Stimulated activated CD4-positive, alpha-beta T cell treated with anti-CD3 and anti-CD28 coated beads, Interleukin-2, amount 100 ng/mL, for 24 hours (primary cell): ENCODE measurements around the gene PTPA.
"Not testable (repeated sequence)": the region's sequence is repeated elsewhere in the genome, so short reads cannot be mapped to it uniquely, and the experiment has no call there.

Experiments
- DNase-seq, 2 donors: peaks; one replicate each; pipeline ENCODE4 v3.0.0-alpha.2; 2020

Gene PTPA

DNA sequence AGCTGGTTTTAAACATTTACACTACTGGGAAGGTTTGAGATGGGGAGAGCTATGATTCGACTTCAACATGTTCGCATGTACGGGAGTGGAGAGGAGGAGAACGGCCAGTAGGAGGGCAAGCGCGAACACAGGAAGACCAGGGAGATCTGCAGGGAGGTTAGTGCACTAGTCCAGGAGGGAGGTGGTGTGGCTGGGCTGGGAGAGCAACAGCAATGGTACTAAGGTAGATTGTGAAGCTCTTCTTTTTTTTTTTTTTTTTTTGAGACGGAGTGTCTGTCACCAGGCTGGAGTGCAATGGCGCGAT, 50.3 kb downstream of the PTPA start:
- no peak for DNase-seq

DNA sequence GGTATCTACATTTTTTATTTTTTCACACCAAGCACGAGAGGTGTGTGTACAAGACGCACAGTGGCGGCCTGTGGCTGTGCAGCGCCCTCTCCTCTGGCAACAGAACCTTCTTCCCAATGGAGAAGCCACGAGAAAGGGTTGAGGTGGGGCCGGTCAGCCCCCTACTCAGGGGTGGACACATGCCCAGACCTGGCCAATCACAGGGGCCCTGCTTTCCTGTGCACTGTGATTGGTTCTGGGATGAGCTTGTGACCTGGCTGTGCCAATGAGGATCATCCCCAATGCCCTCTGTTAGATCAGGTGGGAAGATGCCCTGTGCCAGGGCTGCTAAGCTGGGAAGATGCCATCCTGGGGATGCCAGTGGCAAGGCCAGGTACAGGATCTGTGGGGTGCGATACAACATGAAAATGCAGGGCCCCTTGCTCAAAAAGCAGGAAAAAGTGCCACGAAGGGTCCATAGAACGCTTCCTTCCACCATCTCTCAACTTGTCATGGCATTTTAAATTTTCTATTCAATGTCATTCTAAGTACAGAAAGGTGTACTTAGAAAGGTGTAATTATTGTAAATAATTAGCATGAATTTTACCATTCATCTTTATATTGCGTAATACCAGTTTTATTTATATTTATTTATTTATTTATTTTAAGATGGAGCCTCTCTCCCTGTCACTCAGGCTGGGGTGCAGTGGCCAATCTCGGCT, 51.4 kb downstream of the PTPA start:
- DNase-seq = no peak

DNA sequence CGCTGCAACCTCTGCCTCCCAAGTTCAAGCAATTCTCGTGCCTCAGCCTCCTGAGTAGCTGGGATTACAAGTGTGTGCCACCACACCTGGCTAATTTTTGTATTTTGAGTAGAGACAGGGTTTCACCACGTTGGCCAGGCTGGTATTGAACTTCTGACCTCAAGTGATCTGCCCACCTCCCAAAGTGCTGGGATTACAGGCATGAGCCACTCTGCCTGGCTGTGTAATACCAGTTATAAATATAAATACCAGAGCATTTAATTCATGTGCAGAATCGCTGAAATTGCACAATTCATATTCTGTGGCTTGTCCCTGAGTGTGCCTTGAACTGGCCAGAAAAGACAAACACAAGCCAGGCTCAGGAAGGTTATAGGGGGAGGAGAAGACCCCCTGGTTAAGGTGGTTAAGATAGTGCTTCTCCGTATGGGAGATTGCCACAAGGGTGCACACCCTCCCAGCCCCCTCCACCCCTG, 52.0 kb downstream of the PTPA start:
- not testable (repeated sequence) for DNase-seq

DNA sequence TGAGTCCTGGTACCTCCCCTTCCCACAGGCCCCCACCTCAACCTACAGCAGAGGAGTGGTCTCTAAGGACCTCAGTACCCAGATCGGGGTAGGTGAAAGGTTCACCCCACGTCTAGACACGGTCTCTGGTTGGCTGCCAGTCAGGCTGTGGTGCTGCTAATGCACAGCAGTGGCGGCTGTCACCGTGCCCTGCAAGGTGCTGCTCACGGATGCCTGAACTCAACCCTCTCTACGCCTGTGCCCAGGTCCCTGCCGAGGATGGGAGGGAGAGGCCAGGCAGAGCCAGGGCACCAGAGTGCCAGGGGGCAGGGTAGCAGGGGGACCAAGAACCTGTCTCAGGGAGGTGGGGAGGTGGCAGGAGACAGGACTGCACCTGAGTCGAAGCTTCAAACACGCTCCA, 52.5 kb downstream of the PTPA start:
- no peak for DNase-seq

DNA sequence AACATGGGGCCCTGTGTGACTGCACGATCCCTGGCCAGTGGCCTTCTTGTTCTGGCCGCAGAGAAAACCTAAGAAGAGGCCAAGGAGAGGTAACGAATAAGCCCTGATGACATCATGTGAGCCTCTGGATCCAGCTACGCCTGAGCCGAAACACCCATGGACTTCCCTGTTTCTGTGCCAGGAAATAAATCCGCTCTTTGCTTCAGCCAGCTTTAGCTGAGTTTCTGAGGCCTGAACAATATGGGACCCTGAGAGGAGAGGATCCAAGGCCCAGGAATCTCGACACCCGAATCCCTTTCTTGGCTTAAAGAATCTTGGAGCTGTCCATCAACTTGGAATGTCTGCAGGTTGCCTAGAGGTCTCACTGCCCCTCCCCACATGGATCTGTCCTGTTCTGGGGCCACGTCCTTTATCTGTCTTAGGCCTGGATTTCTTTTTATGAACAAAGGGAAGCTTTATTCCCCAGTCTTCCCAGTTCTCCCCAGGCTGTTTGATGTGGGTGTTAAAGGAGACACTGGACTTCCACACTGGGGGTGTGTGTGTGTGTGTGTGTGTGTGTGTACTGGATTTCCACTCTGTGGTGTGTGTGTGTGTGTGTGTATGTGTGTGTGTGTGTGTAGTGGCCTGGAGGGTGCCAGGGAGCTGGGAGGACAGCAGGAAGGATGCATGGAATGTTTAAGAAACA, 53.2 kb downstream of the PTPA start:
- no peak for DNase-seq

DNA sequence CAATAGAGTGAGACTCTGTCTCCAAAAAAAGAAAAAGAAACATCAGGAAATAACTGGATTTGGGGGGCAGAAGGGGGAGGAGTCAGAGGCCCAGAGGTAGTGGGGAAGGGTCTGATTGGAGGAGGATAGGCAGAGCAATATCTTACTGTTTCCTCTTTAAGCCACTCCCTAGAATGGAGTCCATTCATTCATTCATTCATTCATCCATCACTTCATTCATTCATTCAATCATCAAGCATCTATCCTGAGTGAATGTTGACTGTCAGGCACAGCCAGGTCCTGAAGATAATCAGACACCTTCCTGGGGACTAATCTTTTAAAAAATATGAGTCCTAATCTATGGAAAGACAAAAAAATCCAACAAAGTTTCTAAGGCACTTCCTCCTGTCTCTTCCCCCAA, 54.0 kb downstream of the PTPA start:
- no peak for DNase-seq

DNA sequence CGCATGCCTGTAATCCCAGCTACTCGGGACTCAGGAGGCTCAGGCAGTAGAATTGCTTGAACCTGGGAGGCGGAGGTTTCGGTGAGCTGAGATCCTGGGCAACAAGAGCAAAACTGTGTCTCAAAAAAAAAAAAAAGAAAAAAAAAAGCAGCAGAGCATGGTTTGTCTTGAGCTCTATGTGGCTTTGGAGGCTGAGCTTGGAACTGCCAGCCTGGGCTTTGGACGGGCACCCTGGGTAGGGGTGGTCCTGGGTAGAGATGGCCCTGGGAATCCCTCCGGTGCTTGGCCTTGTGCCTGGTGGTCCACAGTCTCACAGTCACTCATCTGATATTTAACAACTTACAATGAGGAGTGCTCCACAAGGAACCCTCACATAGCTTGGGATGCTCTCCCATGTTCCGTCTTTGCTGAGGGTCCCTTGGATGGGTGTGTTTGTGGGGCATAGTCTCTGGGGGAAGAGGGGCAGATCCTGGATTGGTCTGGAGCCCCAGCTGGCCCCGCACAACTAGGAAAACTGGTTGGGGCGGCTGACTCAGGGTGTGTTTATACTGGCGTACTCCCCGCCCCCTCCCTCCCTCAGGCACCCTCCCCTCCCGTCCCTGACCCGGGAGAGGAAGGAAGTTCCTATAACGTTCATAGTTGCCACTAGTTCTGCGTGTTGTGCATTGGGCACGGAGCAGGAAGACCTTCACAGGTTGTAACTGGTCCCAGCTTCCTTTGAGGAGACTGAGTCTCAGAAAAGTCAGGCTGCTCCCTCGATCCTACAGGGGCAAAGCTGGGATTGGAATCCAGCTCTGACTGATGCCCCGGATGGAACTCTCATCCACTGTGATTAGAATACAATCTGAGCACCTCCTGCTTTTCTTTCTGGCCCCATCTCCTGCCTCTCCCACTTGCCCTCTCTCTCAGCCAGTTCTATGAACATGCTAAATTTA, 55.7 kb downstream of the PTPA start:
- DNase-seq = peak in 1 of 2 donors; percentile 32

DNA sequence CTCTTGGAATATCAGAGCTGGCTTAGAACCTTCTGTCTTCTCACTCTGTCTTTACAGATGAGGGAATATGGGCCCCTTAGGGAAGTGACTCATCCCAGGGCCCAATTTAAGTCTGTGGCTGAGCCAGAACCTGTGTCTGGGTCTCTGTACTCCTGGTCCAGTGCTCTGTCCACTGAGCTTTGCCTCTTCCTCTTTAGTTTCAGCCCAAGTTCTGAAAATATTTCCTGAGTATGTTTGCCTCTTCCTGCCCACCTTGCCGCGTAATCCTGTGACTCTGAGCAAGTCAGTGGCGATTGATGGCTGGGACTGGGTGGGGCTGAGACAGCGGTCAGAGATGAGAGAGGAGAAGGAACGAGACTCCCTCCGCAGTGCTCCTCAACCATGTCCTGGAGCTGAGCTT, 59.0 kb downstream of the PTPA start:
- DNase-seq = no peak

DNA sequence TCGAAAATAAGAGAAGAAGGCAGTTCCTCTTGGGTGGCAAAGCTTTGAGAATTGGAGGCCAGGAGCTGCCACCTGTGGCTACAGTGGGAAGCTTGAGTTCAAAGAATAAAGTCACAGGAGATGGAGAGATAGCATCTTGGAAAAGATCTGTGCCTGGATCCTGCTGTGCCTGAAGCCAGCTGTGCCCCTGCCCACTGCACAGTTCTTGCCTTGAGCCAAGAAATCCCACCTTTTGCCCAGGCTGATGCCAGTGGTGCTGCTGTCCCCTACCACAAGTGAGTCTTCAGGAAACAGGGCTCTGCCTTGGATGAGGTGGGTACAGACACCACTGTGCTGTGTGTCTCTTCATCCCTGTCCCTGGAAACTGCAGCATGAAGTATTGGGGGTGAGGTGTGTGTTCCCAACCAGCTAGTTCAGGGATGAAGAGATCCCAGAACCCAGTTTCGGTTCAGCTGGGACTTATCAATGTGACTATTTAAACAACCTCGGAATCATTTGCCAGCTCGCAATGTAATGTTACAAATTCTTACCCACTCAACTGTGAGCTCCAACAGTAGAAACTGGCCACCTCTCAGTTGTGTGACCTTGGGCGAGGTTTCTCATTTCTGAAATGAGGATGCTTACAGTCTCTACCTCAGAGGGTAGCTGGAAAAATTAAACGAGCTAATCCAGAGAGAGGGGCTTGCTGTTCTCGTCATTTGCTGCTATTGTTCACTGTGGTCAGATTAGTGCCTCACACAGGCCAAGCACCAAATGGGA, 61.0 kb downstream of the PTPA start:
- DNase-seq = no peak

DNA sequence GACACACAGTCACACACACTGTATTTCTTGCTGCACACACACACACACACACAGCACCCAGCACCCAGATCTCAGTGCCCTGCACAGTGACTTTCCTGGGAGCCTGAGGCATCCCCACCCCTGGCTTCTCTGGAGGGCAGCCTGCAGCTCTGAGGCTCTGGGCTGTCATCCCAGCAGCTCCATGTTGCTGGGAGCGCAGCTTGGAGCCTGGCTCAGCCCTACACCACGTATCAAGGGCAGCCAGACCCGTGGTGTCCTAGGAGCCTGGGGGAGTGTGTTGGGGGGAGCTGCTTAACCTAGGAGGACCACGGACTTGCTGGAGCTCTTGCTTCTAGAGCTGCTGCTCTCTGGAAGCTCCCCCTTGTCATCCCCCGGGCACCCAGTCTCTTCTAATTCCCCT, 61.6 kb downstream of the PTPA start:
- no peak for DNase-seq

DNA sequence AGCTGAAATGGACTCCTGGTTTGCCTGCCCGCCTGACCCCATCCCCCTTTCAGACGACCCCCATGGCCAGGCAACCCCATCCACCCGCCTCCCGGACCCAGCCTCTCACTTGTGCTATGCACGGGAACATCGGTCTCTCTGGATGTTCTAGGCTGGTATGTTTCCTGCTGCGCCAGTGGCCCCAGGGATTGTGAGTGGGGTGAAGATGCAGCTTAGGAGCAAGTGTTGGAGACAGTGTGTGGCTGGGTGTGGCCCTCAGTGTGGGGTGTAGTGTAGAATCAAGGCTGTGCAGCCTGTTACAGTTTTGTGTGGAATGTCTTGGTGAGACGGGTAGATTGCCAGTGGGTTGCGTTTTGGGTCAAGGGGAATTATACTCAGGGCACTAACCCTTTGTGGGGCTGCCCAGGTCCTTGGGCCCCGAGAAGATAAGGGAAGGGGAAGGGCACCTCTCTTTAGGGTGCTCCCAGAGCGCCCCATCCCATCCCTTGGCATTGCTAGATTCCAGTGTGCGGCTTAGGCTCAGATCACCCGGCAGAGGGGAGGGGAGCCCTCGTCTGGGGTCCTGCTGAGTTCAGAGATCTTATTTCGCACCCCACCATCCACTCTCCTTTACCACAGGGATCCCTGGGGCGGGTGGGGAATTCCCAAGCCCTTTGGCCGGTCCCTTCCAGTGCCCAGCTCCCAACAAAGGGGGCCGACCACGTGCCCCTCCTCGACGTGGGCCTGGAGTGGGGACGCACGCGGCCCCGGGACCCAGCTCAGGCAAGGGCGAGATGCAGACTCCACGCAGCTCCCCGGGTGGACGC, 62.3 kb downstream of the PTPA start:
- no peak for DNase-seq

DNA sequence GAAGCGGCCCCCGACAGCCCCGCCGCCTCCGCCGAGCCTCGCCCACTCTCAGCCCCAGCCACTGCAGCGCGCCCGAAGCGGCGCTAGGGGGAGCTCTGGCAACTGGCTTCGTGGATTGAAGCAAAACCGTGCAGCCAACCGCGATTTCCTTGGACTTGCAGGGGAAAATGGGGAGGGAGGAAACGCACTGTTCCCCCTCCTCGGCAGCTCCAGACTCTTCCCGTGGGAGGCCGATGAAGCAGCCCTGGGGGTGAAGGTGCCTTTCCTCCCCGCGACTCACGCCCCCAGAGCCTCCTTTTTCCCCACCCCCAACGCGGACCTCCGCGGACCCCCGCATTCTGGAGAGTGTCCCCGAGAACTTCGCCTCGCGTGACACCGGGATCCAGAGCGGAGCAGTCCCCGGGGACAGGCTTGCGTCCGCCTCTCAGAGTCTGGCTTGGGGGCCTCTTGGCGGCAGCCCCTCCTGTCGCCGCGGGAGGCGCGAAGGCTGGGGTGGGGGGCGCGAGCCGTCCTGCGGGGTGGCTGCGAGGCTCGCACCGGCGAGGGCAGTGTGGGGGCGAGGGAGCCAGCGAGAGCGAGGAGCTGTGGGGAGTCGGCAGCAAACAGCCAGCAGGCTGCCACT, 63.0 kb downstream of the PTPA start:
- peak; percentile 85 to 89 for DNase-seq

DNA sequence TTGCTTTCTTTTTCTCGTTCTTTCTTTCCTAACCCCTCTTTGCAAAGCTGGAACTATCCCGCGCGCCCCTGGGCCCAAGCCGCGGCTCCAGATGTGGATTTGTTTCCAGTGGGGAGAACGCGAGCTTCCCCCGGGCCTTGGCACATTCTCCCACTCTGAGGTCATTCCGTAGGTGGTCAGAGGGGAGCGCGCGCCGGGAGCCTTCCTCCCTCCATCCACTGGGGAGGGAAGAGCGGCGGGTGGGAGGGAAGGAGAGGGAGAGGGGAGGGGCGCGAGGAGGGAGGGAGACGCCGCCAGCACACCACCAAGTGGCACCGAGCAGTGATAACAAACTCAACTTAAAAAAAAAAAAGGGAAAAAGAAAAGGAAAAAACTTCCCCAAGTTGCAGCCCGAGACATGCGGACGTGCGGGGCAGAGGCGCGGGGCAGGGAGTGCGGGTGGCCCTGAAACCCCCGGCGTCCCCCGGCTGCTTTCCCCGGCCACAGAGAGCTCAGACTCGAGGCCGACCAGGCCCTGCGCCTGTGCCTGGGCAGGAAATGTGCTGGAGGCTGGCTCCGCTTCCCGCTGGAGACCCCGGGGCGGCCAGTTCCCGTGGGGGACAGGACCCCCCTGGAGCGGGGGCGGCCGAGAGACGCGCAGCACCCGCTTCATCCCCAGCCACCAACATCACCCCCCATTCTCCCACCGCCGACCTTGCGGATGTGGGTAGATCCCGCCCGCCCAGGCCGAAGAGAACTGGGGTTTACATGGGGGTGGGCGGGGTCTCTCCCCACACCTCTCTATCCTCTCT, 63.7 kb downstream of the PTPA start:
- peak; percentile 26 to 46 for DNase-seq

DNA sequence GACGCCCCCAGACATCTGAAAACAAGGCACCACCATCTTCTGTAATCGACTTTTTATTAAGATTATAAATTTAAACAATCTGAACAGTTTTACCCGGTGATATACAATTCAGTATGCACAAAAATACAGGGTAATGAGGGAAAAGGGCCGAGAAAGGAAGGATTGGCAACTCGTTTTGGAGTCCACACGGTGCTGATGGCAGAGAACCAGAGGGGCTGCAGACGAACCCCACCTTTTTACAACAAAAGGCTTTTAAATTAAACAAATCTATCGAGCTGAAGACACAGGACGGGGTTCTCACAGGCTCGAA, 64.3 kb downstream of the PTPA start:
- no peak for DNase-seq

DNA sequence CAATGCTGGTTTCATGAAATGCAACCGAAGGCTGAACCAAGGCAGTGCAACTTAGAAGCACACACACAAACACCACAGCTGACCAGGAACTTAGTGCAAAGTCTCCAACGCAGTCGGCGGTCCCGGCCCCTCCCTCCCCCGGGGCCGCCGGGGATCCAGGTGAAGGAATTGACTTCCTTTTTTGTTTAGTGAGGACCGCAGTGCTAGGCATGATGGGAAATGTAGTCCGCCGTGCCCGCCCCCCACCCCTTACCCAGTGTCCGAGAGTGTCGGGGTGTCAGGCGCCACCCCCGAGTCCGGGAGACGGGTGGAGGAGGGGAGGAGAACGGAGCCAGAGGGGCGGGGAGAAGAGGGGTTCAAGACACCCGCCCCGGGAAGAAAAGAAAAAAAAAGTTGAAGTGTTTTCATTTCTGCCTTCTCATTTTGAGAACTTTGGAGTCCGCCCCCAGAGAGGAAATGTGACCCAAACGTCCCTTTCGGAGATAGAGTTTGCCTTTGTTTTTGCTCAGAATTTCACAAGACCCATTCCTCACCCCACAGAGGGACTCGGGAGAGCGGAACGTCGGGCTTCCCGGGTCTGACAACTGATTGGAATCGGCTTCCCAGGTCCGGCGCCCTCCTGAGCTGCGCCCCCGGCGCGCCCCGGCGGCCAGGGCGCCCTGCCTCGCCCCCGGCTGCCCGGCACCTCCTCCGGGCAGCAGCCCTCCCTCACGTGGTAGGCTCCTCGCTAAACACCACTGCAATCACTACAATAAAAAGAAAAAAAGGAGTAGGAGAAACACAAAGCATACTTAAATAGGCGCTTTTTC, 64.8 kb downstream of the PTPA start:
- DNase-seq = peak; percentile 49 to 65

DNA sequence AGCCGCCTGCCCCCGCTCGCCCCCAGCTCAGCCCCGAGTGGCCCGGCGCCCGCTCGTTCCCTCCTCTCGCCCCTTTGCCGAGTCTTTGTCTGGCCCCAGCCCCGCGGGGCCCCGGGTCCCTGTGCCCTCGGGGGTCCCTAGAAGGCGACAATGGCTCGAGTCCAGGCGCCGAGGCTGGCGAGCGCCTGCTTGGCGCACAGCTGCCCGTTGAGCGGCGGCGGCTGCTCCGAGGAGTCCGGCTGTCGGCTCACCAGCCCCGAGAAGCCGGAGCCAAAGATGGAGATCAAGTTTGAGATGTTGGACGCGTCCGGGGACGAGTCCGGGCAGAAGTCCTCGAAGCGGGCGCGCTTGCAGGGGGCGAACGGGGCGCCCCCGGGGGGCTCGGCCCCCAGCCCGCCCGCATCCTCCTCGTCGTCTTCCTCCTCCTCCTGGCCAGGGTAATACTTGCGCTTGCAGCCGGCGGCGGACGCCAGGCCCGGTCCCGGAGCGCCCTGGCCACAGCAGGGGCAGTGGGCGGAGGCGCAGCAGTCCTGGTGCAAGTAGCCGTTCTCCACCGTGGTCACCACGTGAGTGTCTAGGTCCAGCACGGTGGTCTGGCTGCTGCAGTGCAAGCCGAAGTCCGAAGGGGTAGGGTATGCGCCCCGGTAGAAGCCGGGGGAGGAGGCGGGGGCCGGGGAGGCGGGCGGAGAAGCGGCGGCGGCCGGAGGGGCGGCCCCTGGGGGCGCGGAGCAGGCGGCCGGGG, 65.7 kb downstream of the PTPA start:
- DNase-seq = peak; percentile 21 to 22

DNA sequence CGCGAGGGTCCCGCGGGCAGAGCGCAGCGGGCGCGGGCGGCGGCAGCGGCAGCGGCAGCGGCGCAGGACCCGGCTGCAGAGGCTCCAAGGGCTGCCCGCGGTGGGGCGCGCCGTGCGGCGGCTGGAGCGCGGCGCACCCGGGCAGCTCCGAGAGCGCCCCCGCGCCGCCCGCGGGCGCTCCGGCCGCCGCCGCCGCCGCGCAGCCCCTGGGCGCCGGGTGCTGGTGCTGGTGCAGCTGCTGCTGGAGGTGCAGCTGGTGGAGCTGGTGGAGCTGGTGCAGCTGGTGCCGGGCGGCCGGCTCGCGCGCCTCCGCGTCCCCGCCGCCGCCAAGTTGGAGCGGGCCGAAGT, 66.2 kb downstream of the PTPA start:
- no peak for DNase-seq

DNA sequence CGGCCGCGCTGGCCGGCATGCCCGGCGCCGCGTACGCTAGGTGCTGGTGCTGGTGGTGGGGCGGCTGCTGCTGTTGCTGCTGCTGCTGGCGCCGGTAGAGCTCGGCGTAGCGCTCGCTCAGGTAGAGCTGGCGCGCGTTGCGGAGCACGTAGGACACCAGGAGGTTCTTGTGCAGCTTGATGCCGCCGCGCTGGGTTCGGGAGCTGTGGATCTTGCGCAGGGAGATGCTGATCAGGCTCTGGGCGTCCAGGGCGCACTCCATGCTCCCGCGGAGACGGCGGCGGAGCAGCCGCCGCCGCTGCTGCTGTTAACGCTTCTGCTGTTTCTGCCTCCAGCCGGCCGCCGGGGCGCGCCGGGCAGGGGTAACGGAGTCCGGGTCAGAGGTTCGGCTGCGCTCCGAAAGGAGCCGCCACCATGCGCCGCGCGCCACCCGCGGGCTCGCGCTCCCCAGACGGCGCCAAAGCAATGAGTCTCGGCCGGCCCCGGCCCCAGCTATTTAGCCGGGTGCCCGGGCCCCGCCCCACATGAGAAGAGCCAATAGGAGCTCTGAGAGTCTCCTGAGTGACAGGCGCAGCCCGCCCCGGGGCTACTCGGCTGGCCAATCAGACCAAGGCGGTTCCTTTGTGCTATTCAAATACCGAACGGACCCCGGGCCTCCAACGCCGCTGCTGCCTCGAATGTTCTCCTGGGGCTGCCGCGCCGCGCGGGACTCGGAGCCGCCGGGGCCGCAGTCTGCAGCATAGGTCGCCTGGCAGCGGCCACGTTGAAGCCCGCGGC, 66.8 kb downstream of the PTPA start, which contains the start of gene IER5L:
Gene IER5L, minus strand, starts transcription at position 471 of the 777 bp plus-strand sequence. Its CDS starts 209 bp downstream, at position 262.
- DNase-seq = peak; percentile 93 to 94
